ENCODE measurements around the gene C1orf198.

The C1orf198 gene

DNA sequence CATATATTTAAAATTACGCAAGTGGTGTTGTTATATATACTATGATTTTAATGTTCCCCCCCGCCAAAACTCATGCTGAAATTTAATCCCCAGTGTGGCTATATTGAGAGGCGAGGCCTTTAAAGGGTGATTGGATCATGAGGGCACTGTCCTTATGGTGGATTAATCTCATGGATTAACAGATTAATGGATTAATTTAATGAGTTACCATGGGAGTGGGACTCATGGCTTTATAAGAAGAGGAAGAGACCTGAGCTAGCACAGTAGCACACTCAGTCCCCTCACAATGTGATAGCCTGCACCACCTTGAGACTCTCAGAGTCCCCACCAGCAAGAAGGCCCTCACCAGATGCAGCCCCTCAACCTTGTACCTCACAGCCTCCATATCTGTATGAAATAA lies 34.8 kb downstream of the C1orf198 start:
- no peak for DNase-seq (ENCODE audit: low spot score)

DNA sequence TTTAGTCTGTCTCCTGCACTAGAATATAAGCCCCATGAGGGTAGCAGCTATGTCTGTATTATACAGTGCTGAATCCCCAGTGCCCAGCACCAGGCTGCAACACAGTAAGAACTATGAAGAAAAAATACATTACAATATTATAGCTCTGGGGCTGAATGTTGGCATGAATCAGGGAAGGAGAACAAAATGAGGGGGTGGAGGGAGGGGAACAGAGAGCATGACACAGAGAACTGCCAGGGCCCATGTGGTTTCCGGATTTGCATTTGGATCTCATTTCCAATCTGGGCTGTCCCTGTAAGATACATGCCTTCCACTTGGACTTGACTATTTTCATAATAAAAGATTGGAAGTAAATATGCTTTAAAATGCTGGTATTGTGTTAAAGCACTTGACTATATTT lies 35.8 kb downstream of the C1orf198 start:
- no peak for DNase-seq (ENCODE audit: low spot score)

DNA sequence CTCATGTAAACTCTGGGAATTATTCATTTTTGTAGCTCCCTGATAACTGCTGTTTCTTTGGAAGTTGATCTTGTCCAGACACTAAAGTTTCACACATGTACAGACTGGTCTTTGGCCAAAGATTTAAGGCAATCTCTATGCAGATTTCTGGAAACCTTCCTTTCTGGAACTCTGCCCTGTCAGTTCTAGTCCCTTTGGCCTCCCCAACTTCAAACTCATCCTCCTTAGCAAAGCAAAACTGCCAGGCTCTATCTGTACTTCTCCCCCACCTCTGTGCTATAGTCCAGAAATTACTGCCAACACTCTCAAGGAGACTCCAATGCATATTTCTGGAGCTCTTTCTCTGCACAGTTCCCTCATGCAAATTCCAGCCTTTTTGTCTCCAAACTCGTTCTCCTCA lies 36.5 kb downstream of the C1orf198 start:
- no peak for DNase-seq (ENCODE audit: low spot score)

DNA sequence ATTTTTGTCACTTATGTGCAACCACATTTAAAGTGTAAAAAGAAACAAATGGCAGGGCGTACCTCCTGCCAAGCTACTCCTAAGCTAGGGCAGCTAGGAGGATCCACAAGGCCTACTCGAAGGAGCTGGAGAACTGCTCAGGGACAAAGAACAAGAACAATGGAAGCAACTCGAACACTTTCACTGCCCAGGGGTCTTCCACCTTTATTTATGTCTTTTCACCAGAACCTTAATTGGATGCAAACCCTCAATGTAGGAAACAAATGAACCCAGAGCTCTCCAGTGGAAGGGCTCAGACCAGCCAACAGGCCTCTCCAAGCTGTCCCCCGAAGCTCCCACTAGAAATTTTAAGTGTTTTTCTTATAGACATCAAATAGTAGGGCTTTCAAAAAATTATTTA lies 39.9 kb downstream of the C1orf198 start:
- DNase-seq (ENCODE audit: low spot score), result no peak

DNA sequence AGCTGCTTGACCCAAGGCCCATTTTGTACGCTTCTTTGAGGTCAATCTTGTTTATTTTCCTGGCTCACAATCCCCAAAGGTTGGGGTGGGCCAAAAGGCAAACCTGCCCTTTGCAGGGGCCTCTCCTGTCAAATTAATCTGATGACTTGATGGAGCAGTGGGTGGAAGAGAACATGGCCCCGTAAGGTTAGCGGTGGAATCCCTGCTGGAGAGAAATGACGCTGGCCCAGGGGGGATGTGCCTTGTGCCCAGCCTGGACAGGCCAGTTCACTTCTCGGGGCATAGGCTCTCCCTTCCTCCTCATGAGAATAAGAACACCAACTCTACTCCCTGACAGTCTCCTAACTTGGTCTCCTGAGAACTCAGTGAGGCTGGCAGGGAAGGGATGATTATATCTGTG lies 40.5 kb downstream of the C1orf198 start:
- DNase-seq (ENCODE audit: low spot score), result no peak

DNA sequence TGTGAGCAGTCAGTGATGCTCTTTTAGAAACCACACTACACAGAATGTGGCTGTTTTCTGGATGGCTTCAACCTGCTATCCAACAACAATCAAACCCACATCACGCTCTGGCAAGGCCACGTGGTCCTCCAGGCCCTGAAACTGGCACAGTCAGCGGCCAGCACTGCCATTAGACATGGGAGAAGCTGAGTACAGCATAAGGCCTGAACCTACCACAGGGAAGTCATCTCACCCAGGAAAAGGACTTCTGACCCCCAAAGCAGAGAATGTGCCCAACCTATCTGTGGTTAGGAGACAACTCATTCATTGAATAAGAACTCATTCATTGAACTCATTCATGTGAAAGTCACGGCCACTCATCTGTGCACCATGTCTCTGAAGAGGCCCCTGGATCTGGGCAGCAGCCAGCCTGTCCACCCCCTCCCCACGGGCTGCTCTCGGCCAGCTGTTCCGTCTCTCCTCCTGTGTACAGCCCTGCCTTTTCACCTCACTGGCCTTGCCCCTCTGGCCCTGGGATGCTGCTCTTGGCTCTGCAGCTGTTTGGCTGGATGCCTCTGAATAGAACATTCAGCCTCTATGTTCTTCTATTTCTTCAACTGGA lies 41.1 kb downstream of the C1orf198 start:
- DNase-seq (ENCODE audit: low spot score), result no peak

DNA sequence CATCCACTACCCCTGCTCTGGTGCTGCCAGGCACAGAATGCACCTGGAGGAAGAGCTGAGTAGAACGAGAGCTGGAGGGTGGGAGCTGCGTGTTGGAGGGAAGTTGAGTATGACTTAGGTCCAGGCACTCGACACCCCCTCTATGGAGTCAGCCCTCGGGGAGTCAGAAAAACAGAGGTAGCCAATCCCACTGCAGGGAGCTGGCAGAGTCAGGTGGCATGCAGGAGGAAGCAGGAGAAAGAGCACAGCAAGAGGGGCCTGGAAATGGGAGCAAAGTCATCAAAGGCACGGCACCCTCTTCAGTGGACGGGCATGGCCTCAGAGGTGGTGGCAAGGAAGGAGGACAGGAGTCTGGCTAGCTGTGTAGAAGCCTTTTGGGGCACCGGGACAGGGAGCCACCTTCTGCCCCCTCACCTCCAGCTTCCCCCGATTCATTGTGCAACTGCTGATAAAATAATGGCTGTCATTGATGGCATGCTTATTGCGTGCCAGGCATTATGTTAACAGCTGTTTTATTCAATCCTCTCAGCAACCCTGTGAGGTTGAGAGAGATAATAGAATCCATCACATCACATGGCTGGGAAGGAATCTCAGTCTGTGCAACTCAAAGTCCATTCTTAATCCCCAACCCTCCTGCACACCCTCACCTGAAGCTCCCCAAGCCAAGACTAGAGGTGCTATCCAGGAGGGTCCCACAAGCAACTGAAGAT lies 42.0 kb downstream of the C1orf198 start:
- DNase-seq (ENCODE audit: low spot score), result peak; percentile 40

DNA sequence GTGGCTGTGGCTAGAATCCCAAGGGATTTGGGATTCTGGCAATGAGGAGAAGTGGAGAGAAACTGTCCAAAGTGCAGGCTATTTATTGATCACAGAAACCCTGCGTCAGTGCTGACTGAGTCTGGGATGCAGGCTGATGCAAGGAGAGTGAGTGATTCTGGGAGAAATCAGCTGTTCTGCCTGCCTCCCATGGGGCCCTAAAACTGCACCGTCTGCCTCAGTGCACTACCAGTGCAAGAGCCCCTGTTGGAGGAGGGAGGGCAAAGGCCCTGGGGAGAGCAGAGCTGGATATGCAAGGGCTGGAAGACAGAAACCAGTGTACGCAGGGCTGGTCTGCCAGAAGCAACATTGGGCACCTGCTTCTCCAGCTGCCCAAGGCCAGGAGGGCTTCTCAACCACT lies 42.6 kb downstream of the C1orf198 start:
- DNase-seq (ENCODE audit: low spot score), result no peak

DNA sequence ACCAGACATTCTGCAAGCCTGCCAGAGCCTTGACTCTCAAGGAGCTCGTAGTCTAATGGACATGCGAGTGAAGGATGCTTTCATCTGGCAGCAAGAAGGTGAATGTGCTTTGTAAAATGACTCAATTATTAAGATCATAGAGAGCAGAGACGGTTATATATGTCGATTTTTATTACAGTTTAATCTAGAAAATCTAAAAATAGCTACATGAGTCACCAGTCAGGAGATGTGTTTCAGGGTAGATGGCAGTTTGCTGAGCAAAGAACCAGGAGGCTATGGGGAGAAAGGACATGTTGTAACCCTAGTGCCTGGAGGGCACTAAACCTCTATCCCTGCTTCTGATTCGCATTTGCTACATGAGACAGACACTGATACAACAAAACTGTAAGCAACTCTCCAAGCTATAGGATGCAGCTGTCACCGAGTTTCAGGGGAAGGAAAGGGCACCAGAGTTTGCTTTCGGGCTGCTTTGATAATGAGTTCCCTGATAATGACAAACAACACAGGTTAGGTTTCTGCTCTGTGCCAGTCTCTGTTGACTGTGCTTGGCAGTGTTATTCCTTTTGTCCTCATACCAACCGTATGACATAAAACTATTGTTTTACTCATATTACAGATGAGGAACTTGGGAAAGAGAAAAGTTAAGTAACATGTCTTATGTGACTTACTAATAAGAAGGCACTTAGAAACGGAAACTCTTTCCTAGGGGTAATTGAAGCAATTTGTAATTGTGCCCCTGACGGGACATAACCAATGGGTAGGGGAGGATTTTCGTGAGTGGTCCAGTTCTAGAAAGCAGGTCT lies 43.2 kb downstream of the C1orf198 start:
- peak; percentile 98 for DNase-seq (ENCODE audit: low spot score)

DNA sequence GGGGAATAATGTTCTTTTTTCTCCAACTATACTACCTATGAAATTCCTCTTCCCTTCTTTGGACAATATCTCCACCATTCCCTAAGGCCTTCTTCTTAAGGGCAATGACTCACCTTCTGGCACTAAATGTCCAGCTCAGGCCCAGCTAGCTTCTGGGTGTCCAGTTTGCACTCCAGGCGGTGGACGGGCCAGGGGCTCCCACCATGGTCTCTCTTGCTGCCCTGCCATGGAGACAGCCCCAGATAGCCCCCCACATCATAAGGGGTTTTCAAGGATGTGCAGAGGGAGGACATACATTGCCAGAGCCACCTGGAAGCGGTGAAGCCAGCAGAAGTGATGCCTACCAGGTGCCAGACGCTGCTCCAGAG lies 43.8 kb downstream of the C1orf198 start:
- peak; percentile 75 for DNase-seq (ENCODE audit: low spot score)

DNA sequence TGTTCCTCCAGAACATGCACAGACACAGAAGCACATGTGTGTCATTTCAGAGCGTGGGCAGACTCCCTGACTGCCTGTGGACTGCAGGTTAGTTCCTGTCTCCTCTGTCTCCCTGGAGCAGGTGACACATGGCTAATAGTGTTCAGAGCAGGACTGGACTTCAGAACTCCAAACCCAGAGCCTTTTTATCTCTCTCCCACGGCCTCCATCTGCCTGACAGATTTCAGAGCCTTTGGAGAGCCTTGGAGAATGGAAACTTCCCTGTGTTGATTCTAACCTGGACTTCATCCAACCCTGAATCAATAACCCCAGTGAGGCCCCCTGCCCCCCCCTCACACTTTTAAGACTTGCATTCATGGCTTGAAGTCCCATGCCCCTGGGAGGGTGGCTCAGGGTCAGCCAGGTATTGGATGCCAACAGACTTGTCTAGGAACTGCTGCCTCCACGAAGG lies 44.4 kb downstream of the C1orf198 start:
- no peak for DNase-seq (ENCODE audit: low spot score)

DNA sequence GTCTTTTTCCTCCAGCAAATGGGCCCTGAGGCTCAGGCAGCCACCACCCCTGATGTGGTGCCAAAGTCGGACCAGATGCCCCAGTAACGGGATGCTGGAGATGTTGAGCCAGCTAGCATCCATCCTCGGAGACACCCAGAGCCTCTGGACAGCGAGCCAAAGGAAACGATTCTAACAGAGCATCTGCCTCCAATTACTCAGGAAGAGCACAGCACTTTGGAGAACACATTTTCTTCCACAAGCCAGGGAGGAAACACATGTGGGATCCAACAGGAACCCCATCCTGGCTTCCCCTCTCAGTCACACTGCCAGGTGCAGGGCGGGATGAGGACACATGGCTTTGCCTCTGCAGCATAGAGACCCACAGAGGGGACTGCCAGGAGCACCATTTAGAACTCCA lies 44.9 kb downstream of the C1orf198 start:
- DNase-seq (ENCODE audit: low spot score), result no peak

DNA sequence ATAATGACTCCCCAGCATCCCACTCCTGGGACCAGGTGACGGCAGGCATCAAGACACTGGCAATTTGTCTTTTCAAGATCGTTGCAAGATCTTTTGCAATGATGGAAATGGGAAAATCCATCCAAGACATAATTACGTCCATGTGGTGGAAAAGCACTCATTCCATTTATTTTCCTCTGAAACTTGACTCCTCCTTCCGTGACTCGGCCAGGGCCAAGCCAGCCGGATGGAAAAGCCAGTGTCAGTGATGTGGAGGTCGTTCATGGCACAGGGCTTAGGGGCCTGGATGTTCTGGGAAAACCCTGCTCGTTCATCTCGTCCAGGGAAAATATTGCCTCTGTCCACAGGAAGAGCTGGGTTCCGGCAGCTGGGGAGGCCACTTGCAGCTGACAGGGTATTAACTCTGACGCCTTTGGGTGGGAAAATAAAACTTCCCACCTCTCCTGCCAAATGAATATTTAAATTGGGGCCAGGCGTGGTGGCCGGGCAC lies 46.2 kb downstream of the C1orf198 start:
- no peak for DNase-seq (ENCODE audit: low spot score)

DNA sequence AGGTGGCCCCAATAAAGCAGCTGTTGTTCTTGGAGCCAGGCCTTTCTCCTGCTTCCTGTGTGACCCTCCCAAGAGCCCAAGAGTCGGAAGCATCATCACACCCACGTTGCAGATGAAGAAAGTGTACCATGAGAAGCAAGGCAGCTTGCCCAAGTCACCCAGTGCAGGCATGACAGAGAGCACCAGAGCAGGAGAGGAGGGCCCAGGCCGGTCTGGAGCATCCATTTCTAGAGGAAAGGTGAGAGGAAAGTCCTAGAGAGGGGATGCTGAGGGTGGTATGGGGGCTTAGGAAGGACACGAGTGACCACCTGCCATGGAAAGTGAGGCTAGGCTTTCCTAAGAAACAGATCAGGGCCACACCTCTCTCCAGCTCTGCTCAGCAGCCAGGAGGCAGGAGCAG lies 47.0 kb downstream of the C1orf198 start:
- DNase-seq (ENCODE audit: low spot score), result no peak

DNA sequence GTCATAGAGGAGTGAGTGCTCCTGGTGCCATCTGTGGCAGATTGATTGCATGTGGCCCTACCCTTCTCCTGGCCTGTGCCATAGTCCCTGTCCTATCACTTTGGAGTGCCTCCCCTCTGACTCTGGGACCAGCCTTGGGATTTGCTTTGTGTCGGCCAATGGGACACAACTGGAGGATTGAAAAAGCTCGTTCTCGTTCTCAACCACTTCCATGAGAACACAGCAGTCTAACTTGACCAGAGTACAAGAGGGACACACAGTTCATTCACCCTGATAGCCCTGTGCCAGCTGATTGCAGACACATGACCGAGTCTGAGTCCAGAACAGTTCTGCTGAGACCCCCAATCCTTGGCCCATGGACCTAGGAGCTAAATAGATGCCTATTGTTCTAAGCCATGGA lies 47.8 kb downstream of the C1orf198 start:
- DNase-seq (ENCODE audit: low spot score), result no peak

DNA sequence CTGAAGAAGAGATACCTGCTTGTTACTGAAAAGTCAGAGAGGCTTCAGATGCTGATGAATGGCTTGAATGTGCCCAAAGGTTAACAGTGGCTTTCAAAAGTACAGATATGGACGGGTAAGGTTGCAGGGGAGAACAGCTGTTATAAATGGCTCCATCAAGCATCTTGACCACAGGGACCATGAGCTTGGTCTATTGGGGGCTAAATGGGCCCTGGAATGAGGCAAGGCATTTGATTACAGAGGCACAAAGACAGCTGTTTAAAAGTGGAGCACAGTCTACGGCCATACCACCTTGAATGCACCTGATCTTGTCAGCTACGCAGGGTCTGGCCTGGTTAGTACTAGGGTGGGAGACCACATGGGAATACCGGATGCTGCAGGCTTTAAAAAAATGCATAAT lies 48.3 kb downstream of the C1orf198 start:
- no peak for DNase-seq (ENCODE audit: low spot score)

DNA sequence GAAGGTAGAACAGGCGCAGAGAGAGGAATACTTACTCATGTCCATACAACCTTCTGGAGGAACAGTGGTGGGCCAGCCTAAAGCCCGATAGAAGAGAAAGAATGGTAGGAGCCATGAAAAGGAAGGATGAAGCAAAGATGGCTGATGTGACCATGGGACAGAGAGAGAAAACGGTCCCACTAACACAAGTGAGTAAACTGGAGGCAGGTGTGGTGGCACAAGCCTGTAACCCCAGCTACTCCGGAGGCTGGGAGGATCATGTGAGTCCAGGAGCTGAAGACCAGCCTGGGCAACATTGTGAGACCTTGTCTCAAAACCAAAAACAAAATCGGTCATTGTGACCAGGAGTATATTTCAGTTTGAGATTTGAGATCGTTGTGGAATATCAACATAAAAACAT lies 49.4 kb downstream of the C1orf198 start:
- no peak for DNase-seq (ENCODE audit: low spot score)

DNA sequence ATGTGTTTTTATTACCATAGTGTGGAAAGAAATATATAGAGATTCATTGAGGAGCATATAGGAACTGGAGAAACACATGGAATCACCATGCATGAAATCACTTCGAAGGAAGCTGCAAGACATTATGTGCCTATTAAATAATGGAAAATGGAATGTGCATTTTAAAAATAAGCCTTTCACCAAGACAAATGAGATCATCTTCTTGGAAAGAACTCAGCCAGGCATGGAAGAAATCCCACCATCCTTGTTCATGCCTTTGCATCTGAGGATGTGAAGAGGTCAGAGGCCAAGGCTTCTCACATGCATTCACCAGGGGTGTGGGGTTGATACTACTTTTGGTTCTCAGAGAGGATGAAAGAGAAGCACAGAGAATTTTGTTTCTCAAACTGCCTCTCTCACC lies 50.0 kb downstream of the C1orf198 start:
- DNase-seq (ENCODE audit: low spot score), result no peak

DNA sequence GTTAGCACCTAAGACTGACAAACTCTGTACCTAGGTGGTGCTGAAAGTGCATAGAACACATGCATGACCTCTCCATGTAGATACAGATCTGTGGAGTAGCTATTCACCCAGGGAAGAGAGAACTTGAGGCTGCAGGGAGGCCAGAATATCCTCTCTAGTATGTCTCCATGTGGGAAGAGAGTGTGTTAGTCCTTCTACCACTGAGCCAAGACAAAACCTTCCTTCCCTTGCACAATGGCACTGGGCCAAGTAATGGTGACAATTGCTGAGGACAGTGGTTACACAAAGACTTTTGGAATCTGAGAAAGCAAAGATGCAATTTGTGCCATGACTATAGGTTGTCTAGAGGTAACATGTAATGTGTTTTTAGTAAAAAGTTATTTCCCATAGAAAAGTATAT lies 52.3 kb downstream of the C1orf198 start:
- DNase-seq (ENCODE audit: low spot score), result no peak

DNA sequence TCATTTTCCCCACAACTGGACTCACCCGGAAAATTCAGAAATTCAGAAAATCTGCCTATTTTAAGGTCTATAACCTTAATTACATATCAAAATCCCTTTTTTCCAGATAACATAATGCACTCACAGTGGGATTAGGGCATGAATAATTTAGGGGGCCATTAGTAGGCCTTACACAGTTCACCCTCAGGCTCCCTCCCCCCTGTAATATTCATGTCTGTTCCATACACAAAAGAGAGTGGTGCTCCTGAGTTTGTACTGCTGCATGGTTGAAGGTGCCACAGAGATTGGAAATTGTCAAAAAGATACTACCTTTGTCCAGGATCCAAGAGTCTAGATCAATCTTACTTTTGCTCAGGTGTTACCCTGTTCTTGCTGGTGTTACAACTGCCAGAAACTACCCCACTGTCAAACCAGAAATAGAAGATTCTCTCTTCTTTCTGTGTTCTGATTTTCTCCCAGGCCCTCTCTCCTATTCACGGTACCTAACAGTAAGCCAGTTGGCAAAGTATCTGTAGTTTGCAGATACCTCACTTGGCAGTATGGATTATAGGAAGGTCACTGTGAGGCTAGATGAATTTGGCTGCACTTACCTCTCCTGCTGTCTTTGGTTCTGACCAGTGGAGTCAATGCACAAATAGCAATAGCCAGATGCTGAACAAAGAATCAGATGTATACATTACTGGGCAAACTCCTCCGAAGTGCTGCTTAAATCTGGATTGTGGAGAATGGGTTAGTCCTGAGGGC lies 53.2 kb downstream of the C1orf198 start:
- no peak for DNase-seq (ENCODE audit: low spot score)

DNA sequence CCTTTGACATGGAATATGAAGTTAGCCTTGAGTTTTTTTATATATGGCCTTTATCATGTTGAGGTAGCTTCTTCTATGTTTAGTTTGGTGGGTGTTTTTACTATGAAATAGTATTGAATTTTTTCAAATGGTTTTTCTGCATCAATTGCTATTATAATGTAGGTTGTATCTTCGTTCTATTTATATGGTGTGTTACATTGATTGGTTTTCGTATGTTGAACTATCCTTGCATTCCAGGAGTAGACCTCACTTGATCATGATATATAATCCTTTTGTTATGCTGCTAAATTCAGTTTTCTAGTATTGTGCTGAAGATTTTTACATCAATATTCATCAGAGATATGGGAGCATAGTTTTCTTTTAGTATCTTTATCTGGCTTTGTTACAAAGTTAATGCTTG lies 55.8 kb downstream of the C1orf198 start:
- no peak for DNase-seq (ENCODE audit: low spot score)

DNA sequence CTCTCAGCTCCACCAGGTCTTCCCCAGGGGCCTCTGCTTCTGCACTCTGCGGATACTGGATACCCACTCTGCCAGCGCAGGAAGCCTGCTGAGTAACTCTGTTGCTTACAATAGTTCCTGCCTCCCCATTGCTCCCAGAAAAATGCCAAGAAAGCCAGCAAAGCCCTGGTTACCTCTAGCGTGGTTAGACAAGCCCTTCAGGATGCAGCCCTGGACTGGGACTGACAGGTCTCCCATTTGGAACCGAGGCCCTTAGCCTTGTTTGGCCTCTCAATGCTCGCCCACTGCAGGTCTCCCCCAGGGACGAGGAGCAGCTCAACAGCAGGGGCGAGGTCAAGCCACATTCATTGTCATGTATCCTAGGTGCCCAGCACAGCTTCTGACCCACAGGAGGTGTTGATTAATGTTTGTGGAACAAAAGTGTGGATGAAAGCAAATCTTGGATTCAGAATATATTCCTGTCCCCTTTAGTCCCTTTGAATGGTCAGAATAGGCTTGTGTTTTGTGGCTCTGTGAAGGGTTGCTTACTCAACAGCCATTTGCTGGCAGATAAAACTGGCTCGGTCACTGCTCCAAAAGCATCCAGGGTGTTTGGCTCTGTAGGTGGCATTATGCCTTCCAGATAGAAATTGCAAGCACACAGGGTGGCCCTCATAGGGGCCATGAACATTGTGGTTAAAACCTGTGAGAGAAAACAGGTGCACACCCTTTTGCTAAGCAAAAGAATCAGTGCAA lies 58.9 kb downstream of the C1orf198 start:
- no peak for DNase-seq (ENCODE audit: low spot score)
